HG03064 (cell line): Measurements from ENCODE around the gene TMPRSS11F.
"Not testable (repeated sequence)": the region's sequence is repeated elsewhere in the genome, so short reads cannot be mapped to it uniquely, and the experiment has no call there.

Experiments used
- ATAC-seq: cut with Tn5 transposase; IDR thresholded peaks from one replicate; pipeline ENCODE4 v1.9.1; 2021; ENCODE audit warnings: low read depth; ENCODE audit not compliant: unreplicated experiment

TMPRSS11F gene

GRCh38 chr4:68129793-68130192, at the start of gene TMPRSS11F:
Gene TMPRSS11F (minus strand): TSS chr4:68129869. CDS start chr4:68129820, 49 bp downstream.
- no peak for ATAC-seq

GRCh38 chr4:68176904-68177303, 47.2 kb upstream of the TMPRSS11F start:
- no peak for ATAC-seq

- ATAC-seq: no peak
Measured at GRCh38 chr4:68176500-68176899, 46.8 kb upstream of the TMPRSS11F start.

GRCh38 chr4:68175562-68176155, 46.0 kb upstream of the TMPRSS11F start:
- ATAC-seq: no peak

- ATAC-seq: not testable (repeated sequence)
Measured at GRCh38 chr4:68174389-68174788, 44.7 kb upstream of the TMPRSS11F start.

- not testable (repeated sequence) for ATAC-seq
Measured at GRCh38 chr4:68172147-68172546, 42.5 kb upstream of the TMPRSS11F start.

GRCh38 chr4:68167706-68168105, 38.0 kb upstream of the TMPRSS11F start:
- no peak for ATAC-seq

- ATAC-seq: no peak
Measured at GRCh38 chr4:68167166-68167565, 37.5 kb upstream of the TMPRSS11F start.

- ATAC-seq: no peak
Measured at GRCh38 chr4:68163754-68164153, 34.1 kb upstream of the TMPRSS11F start.

GRCh38 chr4:68162196-68162595, 32.5 kb upstream of the TMPRSS11F start:
- no peak for ATAC-seq

GRCh38 chr4:68152411-68152810, 22.7 kb upstream of the TMPRSS11F start:
- no peak for ATAC-seq

- no peak for ATAC-seq
Measured at GRCh38 chr4:68148800-68149685, 19.4 kb upstream of the TMPRSS11F start.

- no peak for ATAC-seq
Measured at GRCh38 chr4:68147079-68147478, 17.4 kb upstream of the TMPRSS11F start.

- ATAC-seq: no peak
Measured at GRCh38 chr4:68145261-68145660, 15.6 kb upstream of the TMPRSS11F start.

GRCh38 chr4:68141852-68142251, 12.2 kb upstream of the TMPRSS11F start:
- no peak for ATAC-seq

- ATAC-seq: no peak
Measured at GRCh38 chr4:68132342-68132741, 2.7 kb upstream of the TMPRSS11F start.

GRCh38 chr4:68124262-68124661, 5.4 kb downstream of the TMPRSS11F start:
- no peak for ATAC-seq

- no peak for ATAC-seq
Measured at GRCh38 chr4:68123525-68123924, 6.1 kb downstream of the TMPRSS11F start.

GRCh38 chr4:68119921-68120320, 9.7 kb downstream of the TMPRSS11F start:
- no peak for ATAC-seq

- ATAC-seq: no peak
Measured at GRCh38 chr4:68110441-68110840, 19.2 kb downstream of the TMPRSS11F start.

- no peak for ATAC-seq
Measured at GRCh38 chr4:68109868-68110267, 19.8 kb downstream of the TMPRSS11F start.

- ATAC-seq: no peak
Measured at GRCh38 chr4:68082758-68083157, 46.9 kb downstream of the TMPRSS11F start.
